Breast epithelium (tissue), 3 donors: ENCODE results near the gene KLHL29.

Source experiments
- POLR2A ChIP-seq: fragments of 450-650 bp; IDR thresholded peaks from one replicate; pipeline ENCODE4 v1.6.1; 2016; ENCODE audit warnings: antibody characterized with exemption, mild to moderate bottlenecking, moderate library complexity
- POLR2AphosphoS5 ChIP-seq, 3 donors: sonication (generic); formaldehyde crosslinking; IDR thresholded peaks; one replicate each; pipeline ENCODE4 v1.6.1; 2017; ENCODE audit warnings: antibody characterized with exemption in 3 of 3
- TF ChIP-seq, protein P1 (sequence below), 3 donors: fragments of 450-650 bp; IDR thresholded peaks; one replicate each; pipeline ENCODE4 v1.5.1; 2016 to 2017; ENCODE audit warnings: antibody characterized with exemption in 3 of 3, mild to moderate bottlenecking in 3 of 3, moderate library complexity in 3 of 3

DNA sequence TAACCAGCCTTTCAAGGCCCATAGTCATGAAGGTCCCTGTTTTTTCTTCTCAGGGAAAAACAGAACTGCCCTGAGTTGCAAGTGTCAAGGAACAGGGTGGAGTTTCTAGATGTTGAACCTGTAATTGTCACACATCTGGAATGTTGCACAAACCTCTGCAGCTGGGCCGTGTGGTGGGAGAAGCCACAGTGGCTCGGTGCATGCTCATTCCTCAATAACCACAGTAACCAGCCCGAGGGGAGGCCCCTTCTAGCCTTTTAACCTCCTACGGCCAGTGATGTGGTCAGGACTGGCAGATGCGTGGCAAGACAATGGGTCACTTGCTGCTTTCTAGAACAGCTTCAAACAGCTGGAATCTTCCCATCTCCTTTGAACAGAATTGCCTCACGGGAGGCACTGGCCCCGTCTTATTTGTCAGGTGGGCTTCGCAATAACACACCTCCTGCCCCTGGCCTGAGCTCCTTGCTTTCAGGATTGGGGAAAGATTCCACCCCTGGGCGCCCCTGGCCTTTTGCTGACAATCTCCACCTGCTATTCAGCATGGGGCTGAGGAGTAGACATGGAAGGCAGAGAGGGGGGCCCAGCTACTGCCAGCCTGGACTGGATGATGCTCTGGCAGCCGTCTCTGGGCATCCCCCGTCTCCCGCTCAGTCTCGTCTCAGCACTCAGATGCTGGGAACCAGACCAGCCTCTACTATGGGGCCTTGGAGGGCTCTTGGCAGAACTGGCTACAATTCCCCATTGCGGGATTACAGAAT is 102.9 kb downstream of the KLHL29 start:
- TF ChIP-seq, protein P1, sequence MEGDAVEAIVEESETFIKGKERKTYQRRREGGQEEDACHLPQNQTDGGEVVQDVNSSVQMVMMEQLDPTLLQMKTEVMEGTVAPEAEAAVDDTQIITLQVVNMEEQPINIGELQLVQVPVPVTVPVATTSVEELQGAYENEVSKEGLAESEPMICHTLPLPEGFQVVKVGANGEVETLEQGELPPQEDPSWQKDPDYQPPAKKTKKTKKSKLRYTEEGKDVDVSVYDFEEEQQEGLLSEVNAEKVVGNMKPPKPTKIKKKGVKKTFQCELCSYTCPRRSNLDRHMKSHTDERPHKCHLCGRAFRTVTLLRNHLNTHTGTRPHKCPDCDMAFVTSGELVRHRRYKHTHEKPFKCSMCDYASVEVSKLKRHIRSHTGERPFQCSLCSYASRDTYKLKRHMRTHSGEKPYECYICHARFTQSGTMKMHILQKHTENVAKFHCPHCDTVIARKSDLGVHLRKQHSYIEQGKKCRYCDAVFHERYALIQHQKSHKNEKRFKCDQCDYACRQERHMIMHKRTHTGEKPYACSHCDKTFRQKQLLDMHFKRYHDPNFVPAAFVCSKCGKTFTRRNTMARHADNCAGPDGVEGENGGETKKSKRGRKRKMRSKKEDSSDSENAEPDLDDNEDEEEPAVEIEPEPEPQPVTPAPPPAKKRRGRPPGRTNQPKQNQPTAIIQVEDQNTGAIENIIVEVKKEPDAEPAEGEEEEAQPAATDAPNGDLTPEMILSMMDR (IDR thresholded peaks at IDR 0.05), result no peak
- TF ChIP-seq POLR2AphosphoS5 (IDR thresholded peaks at IDR 0.05) (no peak), POLR2A (no peak)
